Measurements from ENCODE around the gene CELF4. TPM values are rescaled to one million over a fixed set of nuclear protein-coding genes. Genes with fewer than 3 reads are reported as not detected.

CELF4 gene
- total and polyA plus RNA-seq, 12 donors: 0.42 to 16.9 (median 3.9) TPM; not detected in 1

DNA sequence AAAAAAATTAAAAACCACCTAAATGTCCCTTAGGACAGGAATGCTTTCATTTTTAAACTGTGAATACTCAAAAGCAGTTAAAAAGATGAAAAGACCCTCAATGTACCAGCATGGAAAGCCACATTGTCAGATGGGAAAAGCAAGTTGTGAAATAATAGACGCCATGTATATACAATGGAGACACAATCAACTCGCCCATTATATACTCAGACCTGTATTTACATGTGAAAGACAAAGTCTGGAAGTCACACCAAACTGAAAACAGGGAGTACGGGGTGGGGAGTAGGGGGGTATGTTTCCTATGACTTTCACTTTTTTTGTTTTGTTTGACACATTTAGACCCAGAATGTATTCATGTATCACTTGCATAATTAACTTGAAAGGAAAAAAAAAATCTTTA, 75.6 kb downstream of the CELF4 start:
- TF ChIP-seq POLR2A (IDR thresholded peaks at IDR 0.05): no peak
- TF ChIP-seq, protein P1, sequence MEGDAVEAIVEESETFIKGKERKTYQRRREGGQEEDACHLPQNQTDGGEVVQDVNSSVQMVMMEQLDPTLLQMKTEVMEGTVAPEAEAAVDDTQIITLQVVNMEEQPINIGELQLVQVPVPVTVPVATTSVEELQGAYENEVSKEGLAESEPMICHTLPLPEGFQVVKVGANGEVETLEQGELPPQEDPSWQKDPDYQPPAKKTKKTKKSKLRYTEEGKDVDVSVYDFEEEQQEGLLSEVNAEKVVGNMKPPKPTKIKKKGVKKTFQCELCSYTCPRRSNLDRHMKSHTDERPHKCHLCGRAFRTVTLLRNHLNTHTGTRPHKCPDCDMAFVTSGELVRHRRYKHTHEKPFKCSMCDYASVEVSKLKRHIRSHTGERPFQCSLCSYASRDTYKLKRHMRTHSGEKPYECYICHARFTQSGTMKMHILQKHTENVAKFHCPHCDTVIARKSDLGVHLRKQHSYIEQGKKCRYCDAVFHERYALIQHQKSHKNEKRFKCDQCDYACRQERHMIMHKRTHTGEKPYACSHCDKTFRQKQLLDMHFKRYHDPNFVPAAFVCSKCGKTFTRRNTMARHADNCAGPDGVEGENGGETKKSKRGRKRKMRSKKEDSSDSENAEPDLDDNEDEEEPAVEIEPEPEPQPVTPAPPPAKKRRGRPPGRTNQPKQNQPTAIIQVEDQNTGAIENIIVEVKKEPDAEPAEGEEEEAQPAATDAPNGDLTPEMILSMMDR (IDR thresholded peaks at IDR 0.05): no peak
- no peak overlapping the region for H3K27ac ChIP-seq
- H3K27me3 ChIP-seq: no peaks in the 10 kb centered on the region
- H3K4me1 ChIP-seq (replicated peaks in 1 of 2): peaks cover 0 to 7% of the 10 kb centered on the region in 2 donors
- no peak overlapping the region for H3K4me3 ChIP-seq
- WGBS, 4 donors: 71 to 82% (median 72%) methylated on average over 3 of the region's 3 CpGs
- intact Hi-C loops (cut with DNase I): no loop called here
- H3K9me3 ChIP-seq (replicated peaks in 1 of 3): no peaks in the 10 kb centered on the region
- H3K36me3 ChIP-seq (replicated peaks in 1 of 2): no peaks in the 10 kb centered on the region
- no peak for DNase-seq

DNA sequence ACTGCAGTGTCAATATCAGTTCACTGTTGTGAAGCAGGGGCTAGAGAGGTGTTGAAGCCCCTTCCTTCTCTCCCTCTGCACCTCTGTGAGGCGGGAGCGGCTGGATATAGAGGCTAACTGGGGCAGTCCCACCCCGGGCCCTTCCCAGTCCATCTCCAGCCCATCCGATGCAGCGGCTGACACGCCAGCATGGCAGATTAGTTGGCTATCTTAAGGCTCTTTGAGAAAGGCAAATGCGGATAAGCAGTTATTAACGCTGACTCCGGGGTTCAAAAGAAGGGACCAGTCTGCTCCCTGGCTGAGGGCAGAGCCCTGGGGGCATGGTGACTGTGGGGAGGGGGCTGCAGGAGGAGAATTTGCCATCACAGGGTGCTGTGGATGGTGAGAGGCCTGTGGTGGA, 76.6 kb downstream of the CELF4 start:
- 84 to 87% (median 85%) methylated on average over 9 of the region's 9 CpGs for WGBS, 4 donors
- no peak overlapping the region for H3K27ac ChIP-seq
- no peaks in the 10 kb centered on the region for H3K9me3 ChIP-seq (replicated peaks in 1 of 3)
- intact Hi-C loops (cut with DNase I): no loop called here
- no peak overlapping the region for H3K4me3 ChIP-seq
- H3K36me3 ChIP-seq (replicated peaks in 1 of 2): no peaks in the 10 kb centered on the region
- DNase-seq: no peak
- peaks cover 4% of the 10 kb centered on the region for H3K27me3 ChIP-seq
- TF ChIP-seq POLR2A (IDR thresholded peaks at IDR 0.05): no peak
- TF ChIP-seq, protein P1 (IDR thresholded peaks at IDR 0.05): no peak
- peaks cover 0 to 7% of the 10 kb centered on the region in 2 donors for H3K4me1 ChIP-seq (replicated peaks in 1 of 2)

- Histone ChIP-seq H3K27me3 (peaks cover 4% of the 10 kb centered on the region), H3K36me3 (replicated peaks in 1 of 2) (no peaks in the 10 kb centered on the region), H3K9me3 (replicated peaks in 1 of 3) (no peaks in the 10 kb centered on the region), H3K27ac (peak overlapping the region in 1 of 5 donors; percentile 73), H3K4me3 (no peak overlapping the region), H3K4me1 (replicated peaks in 1 of 2) (peaks cover 0 to 7% of the 10 kb centered on the region in 2 donors)
- intact Hi-C loops (cut with DNase I): no loop called here
- 7 to 19% (median 8%) methylated on average over 13 of the region's 13 CpGs for WGBS, 4 donors
- TF ChIP-seq POLR2A (IDR thresholded peaks at IDR 0.05): no peak
- TF ChIP-seq, protein P1 (IDR thresholded peaks at IDR 0.05): no peak
- DNase-seq: peak in 5 of 7 donors; percentile 14 to 79 (median 31)
These were observed 78.2 kb downstream of the CELF4 start for GRCh38 chr18:37487400-37487867.

- peaks cover 0 to 7% of the 10 kb centered on the region in 2 donors for H3K4me1 ChIP-seq (replicated peaks in 1 of 2)
- intact Hi-C loops (cut with DNase I): no loop called here
- H3K27me3 ChIP-seq: peaks cover 4% of the 10 kb centered on the region
These were observed 78.8 kb downstream of the CELF4 start for GRCh38 chr18:37486848-37487247.

More at GRCh38 chr18:37486848-37487247, 78.8 kb downstream of the CELF4 start:
- TF ChIP-seq, protein P1 (IDR thresholded peaks at IDR 0.05): no peak
- no peak for TF ChIP-seq POLR2A (IDR thresholded peaks at IDR 0.05)
- Histone ChIP-seq H3K9me3 (replicated peaks in 1 of 3) (no peaks in the 10 kb centered on the region), H3K36me3 (replicated peaks in 1 of 2) (no peaks in the 10 kb centered on the region), H3K27ac (peak overlapping the region in 1 of 5 donors; percentile 73), H3K4me3 (no peak overlapping the region)
- WGBS, 4 donors: 66 to 84% (median 72%) methylated on average over 5 of the region's 5 CpGs
- no peak for DNase-seq
